ENCODE data around the gene MCF2L.

DNA sequence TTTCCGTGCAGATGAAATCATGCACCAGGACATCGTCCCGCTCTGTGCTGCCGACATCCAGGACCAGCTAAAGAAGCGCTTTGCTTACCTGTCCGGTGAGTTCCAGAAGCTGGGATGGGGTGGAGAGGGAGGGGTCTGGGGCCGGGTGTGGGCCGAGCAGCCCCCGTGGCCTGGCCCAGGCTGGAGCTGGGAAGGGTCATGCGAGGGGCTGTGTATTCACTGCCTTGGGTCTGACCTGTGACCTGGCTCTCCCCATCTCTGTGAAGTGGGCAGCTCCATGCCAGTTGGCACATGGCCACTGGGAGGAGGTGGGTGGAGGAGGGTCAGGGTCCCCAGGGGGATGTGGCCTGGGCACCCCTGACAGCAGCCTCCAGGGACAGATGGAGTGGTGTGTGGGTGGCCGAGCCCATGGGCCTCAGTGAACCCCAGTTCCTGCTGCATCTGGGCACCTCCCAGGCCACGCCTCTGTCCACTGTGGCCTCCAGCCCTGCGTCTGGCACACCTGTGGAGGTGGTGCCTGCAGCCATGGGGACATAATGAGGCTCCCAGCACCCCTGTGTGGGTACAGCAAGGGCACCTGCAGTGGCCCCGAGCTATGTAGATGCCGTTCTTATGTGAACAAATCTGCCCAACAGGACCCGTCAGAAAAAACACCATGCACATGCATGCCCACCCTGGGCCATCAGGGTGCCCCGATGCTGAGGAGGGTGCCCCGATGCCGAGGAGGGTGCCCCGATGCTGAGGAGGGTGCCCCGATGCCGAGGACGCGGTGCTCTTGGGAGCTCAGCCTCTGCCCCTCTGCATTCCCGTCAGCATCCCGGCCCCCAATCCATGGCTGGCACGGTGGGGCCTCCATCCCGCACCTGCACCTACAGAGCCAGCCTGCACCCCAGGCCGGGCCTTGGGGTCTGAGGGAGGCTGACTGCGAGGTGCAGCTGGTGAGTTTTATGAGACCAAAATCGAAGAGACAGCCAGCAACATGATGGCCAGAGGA lies 46.0 kb downstream of the MCF2L start:
- TF ChIP-seq, protein P1, sequence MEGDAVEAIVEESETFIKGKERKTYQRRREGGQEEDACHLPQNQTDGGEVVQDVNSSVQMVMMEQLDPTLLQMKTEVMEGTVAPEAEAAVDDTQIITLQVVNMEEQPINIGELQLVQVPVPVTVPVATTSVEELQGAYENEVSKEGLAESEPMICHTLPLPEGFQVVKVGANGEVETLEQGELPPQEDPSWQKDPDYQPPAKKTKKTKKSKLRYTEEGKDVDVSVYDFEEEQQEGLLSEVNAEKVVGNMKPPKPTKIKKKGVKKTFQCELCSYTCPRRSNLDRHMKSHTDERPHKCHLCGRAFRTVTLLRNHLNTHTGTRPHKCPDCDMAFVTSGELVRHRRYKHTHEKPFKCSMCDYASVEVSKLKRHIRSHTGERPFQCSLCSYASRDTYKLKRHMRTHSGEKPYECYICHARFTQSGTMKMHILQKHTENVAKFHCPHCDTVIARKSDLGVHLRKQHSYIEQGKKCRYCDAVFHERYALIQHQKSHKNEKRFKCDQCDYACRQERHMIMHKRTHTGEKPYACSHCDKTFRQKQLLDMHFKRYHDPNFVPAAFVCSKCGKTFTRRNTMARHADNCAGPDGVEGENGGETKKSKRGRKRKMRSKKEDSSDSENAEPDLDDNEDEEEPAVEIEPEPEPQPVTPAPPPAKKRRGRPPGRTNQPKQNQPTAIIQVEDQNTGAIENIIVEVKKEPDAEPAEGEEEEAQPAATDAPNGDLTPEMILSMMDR (IDR thresholded peaks at IDR 0.05; ENCODE audit: insufficient read depth, low read length): no peak
- TF ChIP-seq, protein P2, sequence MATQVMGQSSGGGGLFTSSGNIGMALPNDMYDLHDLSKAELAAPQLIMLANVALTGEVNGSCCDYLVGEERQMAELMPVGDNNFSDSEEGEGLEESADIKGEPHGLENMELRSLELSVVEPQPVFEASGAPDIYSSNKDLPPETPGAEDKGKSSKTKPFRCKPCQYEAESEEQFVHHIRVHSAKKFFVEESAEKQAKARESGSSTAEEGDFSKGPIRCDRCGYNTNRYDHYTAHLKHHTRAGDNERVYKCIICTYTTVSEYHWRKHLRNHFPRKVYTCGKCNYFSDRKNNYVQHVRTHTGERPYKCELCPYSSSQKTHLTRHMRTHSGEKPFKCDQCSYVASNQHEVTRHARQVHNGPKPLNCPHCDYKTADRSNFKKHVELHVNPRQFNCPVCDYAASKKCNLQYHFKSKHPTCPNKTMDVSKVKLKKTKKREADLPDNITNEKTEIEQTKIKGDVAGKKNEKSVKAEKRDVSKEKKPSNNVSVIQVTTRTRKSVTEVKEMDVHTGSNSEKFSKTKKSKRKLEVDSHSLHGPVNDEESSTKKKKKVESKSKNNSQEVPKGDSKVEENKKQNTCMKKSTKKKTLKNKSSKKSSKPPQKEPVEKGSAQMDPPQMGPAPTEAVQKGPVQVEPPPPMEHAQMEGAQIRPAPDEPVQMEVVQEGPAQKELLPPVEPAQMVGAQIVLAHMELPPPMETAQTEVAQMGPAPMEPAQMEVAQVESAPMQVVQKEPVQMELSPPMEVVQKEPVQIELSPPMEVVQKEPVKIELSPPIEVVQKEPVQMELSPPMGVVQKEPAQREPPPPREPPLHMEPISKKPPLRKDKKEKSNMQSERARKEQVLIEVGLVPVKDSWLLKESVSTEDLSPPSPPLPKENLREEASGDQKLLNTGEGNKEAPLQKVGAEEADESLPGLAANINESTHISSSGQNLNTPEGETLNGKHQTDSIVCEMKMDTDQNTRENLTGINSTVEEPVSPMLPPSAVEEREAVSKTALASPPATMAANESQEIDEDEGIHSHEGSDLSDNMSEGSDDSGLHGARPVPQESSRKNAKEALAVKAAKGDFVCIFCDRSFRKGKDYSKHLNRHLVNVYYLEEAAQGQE (IDR thresholded peaks at IDR 0.05; ENCODE audit: insufficient replicate concordance, low read depth): no peak

Data from HL-60 (cell line).